SK-N-MC (cell line): ENCODE results near the gene DNAH9.

Experiments
- EZH2 ChIP-seq: fragments of 200-600 bp; sonication (generic); IDR thresholded peaks from one replicate; pipeline ENCODE4 v1.6.1; 2017; ENCODE audit warnings: antibody characterized with exemption
- POLR2AphosphoS5 ChIP-seq: IDR thresholded peaks from 2 replicates; pipeline ENCODE4 v1.6.1; 2012; ENCODE audit warnings: mild to moderate bottlenecking, low read depth, low read length, borderline replicate concordance

- no peak for TF ChIP-seq EZH2
- no peak for TF ChIP-seq POLR2AphosphoS5
Measured at GRCh38 chr17:11999696-12000095, 401.4 kb downstream of the DNAH9 start.
